T-helper 9 cell (primary cell): Measurements from ENCODE around the gene GALK2.
"Not testable (repeated sequence)": the region's sequence is repeated elsewhere in the genome, so short reads cannot be mapped to it uniquely, and the experiment has no call there.

Experiments used
- DNase-seq: peaks from one replicate; pipeline ENCODE4 v3.0.0-alpha.2; 2020

Gene GALK2

DNA sequence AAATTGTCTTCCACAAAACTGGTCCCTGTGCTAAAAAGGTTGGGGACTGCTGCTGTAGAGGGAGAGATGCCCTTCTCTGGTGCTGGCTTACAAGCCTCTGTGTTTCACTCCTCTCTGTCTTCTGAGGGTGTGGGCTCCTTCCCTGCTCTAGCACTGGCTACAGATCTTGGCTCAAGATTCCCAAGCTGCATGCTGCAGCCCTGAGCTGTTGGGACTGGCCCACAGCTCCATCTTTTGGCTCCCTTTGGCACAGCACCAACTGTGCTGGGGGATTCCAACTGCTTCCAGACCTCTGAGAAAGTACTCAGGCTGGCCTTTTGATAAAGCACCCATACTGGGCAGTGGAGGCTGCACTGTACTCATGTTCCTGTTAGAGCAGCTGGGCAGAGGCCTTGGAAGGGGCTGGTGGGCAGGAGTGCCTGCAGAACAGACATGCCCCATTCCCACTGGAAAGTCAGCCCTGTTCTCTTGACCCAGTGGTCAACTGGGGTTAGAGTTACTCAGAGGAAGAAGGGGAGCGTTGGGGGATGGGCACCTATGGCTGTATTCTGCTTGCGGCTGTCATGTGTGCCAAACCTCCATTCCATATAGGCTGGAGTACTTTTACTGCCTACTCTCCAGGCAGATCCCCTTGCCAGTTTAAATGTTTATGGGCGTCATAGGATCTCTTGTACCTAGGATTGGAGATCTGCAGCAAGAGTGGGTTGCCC, 55.7 kb downstream of the GALK2 start:
- DNase-seq = no peak

DNA sequence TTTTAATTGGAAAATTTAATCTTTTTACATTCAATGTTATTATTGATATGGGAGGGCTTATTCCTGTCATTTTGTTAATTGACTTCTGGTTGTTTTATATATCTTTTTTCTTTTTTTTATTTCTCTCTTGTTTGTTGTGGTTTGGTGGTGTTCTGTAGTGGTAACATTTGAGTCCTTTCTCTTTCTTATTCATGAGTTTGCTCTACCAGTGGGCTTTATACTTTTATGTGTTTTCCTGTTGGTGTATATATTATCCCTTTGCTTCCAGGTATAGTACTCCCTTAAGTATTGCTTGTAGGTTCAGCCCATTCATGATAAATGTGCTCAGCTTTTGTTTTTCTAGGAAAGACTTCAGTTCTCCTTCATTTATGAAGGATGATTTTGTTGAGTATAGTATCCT, 57.6 kb downstream of the GALK2 start:
- no peak for DNase-seq

DNA sequence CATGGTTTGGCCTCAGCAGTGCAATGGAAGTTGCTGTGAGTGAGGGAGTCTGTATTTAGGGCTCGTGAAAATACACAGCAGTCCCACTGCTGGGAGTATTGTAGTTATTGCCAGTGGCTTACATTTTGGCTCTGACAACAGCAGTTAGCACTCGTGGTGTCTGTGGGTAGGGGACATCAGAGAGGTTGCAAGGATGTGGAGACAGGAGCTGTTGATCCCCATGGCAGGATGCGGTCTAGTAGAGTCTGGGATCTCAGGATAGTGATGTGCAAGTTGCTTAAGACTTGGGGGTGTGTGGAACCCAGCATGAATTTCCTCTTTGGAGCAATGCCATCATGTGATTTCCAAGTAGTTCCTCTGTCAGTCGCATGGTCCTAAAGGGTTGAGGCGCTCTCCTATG, 59.9 kb downstream of the GALK2 start:
- no peak for DNase-seq

DNA sequence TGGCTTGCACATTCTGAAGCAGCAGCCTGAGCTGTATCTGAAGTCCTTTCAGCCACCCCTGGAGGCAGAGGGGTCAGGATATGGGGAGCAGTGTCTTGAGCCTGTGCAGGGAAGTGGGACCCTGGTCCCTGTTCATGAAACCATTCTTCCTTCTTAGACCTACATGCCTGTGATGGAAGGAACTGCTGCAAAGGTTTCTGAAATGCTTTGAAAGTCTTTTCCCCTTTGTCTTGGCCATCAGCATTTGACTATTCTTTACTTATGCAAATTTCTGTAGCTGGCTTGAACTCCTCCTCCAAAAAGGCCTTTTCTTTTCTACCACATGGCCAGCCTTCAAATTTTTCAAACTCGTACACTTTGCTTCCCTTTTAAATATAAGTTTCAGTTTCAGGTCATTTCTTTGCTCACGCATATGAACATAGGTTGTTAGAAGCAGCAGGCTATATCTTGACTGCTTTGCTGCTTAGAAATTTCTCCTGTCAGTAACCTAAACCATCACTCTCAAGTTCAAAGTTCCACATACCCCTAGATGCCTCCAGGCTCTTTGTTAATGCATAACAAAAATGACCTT, 62.3 kb downstream of the GALK2 start:
- no peak for DNase-seq

DNA sequence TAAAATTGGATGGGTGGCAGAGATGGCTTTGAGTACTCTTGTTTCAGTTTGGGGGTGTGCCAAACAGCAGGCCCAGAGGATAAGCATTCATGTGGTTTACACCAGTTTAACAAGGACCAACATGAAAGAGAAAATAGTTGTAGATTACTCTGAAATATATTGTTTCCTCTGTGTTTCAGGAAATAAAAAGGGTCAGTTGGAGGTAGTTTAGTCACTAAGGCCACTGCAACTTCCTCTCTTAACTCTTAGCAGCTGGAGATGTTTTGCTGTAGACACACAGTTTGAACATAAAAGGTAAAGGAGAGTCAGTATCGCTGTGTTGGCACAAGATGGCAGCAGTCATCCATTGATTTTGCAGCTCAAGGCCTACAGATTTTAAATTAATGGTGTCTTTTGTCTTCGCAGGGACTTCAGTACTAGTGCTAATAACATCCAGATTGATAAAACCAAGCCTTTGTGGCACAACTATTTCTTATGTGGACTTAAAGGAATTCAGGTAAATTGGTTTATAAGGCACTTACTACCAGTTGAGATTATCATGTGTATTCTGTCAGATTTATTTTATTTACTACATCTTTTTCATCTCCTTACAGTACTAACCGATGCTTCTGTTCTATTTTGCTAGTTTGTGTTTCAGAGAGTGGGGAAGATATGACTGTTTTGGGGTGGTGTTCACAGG, 65.5 kb downstream of the GALK2 start:
- DNase-seq = peak; percentile 20

DNA sequence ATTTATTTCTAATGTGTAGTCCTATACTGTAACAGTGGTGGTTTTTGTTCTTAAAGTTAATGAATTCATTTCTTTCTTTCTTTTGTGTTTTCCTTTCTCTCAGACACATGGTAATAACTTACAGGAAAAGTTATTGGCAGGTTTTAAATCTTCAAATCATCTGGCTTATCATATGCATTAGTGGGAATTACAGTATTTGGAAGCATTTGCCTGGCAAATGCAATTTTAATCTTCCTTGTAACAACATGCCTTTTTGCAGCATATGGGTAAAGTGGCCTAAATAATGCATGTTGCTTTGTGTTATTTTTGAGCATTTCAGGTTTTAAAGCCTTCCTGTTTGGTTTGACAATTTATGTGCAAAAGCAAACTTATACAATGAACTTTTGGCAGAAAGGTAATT, 66.8 kb downstream of the GALK2 start:
- no peak for DNase-seq

DNA sequence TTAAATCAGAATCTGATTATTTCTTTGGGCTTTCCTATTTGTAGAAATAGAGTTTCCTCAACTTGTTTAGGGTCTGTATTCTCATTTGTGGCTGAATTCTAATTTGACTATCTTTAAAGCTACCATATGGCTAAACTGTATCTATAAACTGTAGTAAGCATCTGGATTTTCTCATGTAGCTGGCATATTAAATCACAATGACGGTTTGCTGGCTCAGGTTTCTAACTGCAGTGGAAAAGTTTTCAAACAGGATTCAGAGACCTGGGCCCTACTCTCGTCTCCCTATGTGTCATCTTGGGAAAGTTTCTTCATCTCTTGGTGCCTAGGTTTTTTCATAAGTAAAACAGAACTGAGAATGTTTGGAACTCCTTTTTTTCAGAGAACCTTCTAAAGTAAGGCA, 68.3 kb downstream of the GALK2 start:
- DNase-seq = no peak

DNA sequence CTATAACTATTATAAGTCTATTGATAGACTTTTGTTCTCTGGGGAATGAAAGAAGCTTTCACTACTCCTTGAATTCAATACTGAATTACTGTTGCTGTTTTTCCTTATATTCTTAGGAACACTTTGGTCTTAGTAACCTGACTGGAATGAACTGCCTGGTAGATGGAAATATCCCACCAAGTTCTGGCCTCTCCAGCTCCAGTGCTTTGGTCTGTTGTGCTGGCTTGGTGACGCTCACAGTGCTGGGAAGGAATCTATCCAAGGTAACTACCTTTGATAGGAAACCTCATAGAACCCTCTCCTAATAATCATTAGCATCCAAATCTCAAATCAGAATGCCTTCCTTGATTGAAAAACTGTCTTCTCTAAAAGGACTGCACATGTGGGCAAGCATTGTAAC, 69.1 kb downstream of the GALK2 start:
- no peak for DNase-seq

DNA sequence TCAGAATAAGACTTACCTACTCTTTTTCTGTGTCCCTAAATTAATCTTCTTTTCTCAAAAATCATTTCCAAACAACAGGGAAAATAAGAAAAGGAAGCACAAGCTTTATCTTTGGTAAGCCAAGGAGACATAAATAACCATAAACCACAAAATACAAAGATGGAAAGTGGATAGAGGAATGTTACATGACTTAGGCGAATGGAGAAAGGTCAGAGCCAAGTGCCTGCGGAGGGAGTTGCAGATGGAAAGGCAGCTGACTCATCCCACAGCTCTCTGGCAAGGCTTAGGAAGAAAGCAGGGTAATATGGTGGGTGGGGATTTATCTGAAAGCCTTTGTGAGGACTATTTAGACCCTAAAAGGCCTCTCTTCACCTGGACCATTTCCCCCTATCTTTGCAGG, 72.8 kb downstream of the GALK2 start:
- DNase-seq = no peak

DNA sequence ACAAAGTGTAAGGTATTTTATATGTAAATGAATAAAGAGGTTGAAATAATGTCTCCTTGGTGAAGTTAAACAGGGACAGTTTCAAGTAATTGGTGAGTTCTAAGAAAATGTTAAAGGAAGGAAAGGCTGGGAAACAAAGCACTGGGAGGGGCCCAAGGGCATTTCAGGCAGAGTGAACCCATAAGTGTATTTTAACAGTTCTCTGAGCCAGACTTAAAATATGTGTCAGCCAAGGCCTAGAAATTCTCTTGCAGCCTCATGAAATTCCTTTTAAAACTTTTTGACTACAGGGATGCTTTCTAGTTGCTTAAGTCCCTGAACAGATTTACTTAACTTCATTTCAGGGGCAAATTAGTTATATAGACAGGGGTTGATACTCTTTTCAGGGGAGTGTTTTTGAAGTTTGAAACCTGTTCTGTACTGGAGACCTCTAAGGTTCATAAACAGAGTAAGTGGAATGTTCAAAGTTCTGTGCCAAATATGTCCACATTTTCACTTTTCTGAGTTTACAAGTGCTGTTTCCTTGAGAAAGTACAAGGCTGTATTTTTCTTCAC, 77.6 kb downstream of the GALK2 start:
- no peak for DNase-seq

DNA sequence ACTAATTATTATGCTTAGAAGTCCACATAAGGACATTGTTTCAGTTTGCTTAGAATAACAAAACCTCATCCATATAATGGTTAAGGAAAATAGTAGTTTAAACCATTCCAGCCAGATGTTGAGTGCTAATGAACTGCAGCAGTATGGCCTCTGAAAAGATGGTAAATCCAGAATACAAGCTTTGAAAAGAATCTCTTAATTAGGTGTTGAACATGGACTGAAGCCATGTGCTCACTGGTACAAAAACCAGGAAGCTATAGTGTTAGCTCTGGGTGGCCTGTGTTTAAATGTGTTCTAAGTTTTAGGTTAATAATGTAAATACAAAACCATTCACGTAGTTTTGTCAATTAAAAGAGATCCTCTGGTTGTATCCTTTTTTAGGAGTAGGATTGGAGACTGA, 78.2 kb downstream of the GALK2 start:
- DNase-seq = no peak

DNA sequence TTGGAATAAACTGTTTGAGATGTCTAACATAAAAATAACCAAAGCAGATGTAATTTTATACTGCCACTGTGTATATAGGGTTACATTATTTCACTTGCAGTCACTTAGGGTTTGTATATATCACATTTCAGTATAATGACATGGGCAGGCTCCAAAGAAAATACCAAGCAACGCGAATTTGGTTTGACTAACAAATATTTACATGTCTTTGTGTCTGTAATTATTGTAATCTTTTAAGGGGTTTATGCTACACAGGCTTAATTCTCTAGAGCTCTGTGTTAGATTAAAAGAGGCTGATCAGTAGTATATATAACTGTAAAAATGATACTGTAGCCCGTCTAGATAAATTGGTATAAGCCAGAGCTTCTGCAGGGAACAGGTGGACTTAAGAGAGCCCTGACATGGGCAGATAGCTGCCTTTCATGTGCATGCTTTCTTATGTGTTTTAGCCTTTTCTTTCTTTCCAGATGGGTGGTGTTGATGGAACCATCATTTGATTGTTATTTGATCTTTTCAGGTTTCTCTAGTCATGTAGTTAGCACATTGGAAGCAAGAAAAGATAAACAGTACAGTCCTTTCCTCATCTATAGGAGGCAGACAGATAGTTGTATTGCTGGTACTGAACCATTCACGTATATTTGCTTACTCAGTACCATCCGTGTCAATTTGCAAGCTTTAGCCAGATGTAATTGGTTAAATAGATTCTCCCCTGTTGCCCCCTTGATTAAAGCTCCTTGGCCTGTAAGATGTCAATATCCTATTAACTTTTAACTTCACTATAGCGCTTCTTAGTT, 86.1 kb downstream of the GALK2 start:
- no peak for DNase-seq

DNA sequence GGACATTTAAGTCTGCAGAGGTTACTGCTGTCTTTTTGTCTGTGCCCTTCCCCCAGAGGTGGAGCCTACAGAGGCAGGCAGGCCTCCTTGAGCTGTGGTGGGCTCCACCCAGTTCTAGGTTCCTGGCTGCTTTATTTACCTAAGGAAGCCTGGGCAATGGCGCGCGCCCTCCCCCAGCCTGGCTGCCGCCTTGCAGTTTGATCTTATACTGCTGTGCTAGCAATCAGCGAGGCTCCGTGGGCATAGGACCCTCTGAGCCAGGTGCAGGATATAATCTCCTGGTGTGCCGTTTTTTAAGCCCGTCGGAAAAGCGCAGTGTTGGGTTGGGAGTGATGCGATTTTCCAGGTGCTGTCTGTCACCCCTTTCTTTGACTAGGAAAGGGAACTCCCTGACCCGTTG, 95.1 kb downstream of the GALK2 start:
- not testable (repeated sequence) for DNase-seq

DNA sequence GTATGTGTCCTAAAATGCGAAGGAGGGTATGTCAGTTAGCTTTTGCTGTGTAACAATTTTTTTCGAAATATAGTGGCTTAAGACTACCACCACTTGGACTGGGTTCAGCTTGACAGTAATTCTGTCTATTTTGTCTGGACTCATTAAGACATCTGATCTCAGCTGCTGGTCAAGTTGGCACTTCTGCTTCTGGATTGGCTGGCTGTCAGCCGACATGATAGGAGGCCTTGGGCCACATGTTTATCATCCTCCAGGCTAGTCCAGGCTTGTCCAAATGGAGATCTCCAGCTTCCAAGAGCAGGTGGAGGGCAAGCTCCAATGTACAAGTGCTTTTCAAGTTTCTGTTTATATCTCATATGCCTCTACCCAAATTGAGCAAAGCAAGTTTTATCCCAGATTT, 95.9 kb downstream of the GALK2 start:
- DNase-seq = no peak

DNA sequence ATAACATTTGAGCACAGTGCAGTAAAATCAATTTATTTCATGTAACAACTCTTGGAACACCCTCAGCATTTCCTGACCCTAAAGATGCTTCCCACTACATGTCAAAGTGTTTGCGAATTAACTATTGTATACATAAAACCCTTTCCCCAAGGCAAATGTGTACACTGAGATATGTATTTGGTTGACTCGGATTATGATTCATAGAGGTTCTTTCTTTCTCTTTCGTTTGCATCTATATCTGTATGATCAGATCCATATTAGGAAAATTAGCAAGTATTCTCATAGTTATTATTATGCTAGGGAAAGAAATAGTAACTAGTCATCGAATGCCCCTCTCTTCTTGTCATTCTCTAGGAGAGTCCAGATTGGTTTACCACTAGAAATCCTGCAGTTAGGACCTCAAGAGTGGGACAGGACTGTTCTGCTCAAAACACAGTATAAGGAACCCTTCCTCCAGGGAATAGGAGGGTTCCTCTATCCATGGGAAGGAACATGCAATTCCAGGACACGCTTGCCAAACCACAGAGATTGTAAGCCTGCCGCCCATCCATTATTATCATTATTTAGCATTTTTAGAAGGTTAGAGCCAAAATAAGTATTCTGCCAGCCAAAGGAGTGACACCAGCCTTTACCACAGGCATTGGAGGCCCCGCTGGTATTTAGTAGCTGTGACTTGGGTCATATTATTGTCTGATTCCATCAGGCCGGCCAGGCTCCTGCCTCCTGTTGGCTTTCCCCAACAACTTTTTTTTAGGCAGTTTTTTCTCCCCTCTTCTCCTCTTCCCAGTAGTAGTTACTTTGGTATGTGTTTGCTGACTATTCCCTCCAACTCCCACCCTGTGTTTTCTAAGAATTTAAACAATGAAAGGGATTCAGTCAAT, 100.7 kb downstream of the GALK2 start:
- no peak for DNase-seq

DNA sequence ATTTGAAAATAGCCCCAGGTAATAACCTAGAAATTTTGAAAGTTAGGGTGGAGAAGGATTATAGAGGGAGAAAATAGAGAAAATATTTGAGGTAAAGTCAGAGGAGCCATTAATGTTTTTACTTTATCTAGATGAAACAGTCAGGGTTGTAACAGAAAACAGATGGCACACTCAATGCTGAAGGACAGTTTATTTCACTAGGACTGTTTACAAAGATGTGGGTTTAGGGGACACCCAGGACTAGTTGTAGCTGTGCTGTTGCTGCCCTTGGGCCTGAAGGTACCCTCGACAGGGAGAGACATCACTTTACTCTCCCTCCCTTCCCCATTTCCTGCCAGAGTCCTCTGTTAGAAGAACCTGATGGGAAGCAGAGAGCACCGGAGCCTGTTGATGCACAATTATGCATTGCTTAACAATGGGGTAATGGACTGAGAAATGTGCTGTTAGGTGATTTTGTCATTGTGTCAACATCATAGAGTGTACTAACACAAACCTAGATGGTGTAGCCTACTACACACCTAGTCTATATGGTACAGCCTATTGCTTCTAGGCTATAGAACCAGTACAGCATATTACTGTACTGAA, 103.8 kb downstream of the GALK2 start:
- no peak for DNase-seq

DNA sequence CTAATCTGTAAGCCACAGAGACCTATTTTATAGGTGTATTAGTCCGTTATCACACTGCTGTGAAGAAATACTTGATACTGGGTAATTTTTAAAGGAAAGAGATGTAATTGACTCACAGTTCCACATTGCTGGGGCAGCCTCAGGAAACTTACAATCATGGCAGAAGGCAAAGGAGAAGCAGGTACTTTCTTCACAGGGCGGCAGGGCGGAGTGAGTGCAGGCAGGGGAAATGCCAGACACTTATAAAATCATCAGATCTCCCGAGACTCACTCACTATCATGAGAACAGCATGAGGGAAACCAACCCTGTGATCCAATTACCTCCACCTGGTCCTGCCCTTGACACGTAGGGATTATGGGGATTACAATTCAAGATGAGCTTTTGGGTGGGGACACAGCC, 108.7 kb downstream of the GALK2 start:
- no peak for DNase-seq

DNA sequence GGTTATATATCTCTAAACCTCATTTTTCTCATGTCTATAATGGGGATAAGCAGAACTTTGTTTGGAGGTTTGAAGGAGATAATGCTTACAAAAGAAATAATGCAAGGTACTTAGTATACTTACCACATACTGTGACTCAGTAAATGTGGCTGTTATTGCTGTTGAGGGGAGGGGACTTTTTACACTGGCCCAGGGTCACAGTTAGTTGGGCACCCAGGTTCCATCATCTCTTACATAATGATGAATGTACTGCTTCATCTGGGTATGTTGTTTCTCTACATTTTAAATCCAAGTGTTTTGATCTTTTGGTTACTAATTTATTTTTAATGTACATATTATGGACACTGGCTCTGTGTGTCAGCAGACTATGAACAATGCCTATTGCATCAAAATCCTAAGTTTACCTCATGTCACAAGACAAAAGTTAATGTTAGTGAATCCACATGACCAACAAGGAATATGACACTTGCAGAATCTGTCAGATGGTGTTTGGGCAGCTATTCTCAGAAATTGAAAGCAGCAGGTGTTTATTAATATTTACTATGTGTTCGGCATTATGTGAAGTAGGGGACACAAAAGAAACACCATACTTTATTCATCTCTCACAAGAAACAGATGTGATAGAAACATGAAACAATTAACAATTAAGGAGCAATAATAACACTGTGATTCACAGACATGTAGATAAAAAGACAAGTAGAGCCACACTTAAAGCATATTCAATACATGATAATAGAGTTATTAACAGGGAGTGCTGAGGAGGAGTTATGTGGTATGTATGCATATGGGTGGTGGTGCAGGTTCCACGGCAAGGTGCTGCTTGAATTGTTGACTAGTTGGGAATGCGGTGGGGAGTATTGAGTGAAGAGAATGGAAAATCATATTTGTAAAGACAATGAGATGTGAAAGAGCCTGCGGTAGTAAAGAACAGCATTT, 109.7 kb downstream of the GALK2 start:
- DNase-seq = no peak

DNA sequence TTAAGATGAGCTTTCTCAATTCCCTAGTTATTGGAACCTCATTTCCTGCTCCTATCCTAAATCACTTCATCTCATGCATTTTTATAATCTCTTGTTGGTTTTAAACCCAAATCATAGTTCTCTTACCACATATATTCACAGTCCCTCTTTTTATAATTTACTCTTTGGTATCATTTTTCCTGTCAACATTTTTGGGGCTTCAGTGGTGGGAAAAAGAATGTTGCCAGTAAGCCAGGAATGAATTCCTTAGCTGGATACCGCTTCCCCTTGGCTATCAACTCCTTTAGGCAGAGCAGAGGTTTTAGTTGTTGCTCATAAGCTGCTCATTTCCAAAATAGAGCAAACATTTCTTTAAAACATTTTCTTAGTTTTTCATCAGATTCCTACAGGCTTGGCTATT, 112.3 kb downstream of the GALK2 start:
- DNase-seq = no peak

DNA sequence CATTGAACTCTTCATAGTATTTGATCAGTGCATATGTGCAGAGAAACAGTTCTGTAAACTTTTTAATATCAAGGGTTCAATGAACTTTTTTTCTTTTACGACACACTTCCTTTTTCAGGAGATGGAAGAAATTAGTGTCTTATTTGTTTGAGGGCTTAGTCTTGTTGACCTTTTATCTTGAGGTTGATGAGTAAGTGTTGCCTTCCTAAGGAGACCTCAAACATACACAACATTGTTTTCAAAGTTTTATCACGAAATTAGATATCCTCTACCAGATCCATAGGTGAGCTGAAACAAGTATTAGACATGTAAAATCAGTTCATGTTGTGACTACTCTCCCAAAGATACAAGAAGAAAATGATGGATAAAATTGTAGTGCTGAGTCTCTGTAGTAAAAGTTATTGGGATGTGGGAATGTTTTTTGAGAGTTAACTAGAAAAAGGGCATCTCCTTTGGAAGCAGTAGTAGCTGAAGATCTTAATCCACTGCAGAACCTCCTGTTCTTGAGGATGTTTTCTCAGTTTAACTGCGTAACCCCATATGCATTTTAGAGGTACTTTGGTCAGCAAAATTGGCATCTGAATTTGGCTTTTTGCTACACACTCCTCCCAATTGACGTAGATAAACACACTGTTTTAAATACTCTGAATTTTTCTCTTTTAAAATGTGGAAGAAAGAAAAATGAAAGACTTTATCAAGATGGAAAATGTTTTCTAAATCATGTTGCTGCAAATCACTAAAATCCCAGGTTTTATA, 116.8 kb downstream of the GALK2 start:
- DNase-seq = no peak
